ENCODE data around the gene EPS8L3.

EPS8L3 gene

GRCh38 chr1:109794319-109795132 is 30.8 kb upstream of the EPS8L3 start:
- no peak overlapping the region for H3K4me3 ChIP-seq
- peak overlapping the region in 6 of 21 experiments; percentile 13 to 91 (median 53) for H3K27ac ChIP-seq

GRCh38 chr1:109793486-109794318 is 30.0 kb upstream of the EPS8L3 start:
- Histone ChIP-seq H3K4me3 (no peak overlapping the region), H3K27ac (peak overlapping the region in 14 of 21 experiments; percentile 6 to 91 (median 42))

- no peak overlapping the region for H3K4me3 ChIP-seq
- peak overlapping the region in 14 of 21 experiments; percentile 6 to 91 (median 49) for H3K27ac ChIP-seq
Observed at GRCh38 chr1:109793089-109793485, 29.4 kb upstream of the EPS8L3 start.

- Histone ChIP-seq H3K27ac (peak overlapping the region in 14 of 21 experiments; percentile 3 to 91 (median 49)), H3K4me3 (no peak overlapping the region)
Observed at GRCh38 chr1:109792056-109792831, 28.5 kb upstream of the EPS8L3 start.

GRCh38 chr1:109791495-109792043 is 27.8 kb upstream of the EPS8L3 start:
- Histone ChIP-seq H3K4me3 (no peak overlapping the region), H3K27ac (peak overlapping the region in 14 of 21 experiments; percentile 10 to 91 (median 68))

- Histone ChIP-seq H3K4me3 (no peak overlapping the region), H3K27ac (peak overlapping the region in 18 of 21 experiments; percentile 2 to 91 (median 60))
Observed at GRCh38 chr1:109790735-109791494, 27.2 kb upstream of the EPS8L3 start.

- H3K4me3 ChIP-seq = no peak overlapping the region
- H3K27ac ChIP-seq = peak overlapping the region in 17 of 21 experiments; percentile 10 to 91 (median 60)
Observed at GRCh38 chr1:109790329-109790728, 26.6 kb upstream of the EPS8L3 start.

GRCh38 chr1:109789551-109790180 is 25.9 kb upstream of the EPS8L3 start:
- peak overlapping the region in 11 of 21 experiments; percentile 23 to 91 (median 69) for H3K27ac ChIP-seq
- no peak overlapping the region for H3K4me3 ChIP-seq

GRCh38 chr1:109788695-109789521 is 25.2 kb upstream of the EPS8L3 start:
- no peak overlapping the region for H3K4me3 ChIP-seq
- peak overlapping the region in 5 of 21 experiments; percentile 24 to 91 (median 82) for H3K27ac ChIP-seq

GRCh38 chr1:109787845-109788601 is 24.3 kb upstream of the EPS8L3 start:
- H3K27ac ChIP-seq = peak overlapping the region in 1 of 21 experiments; percentile 4
- H3K4me3 ChIP-seq = no peak overlapping the region

- no peak overlapping the region for H3K27ac ChIP-seq
- H3K4me3 ChIP-seq = no peak overlapping the region
Observed at GRCh38 chr1:109787211-109787844, 23.6 kb upstream of the EPS8L3 start.

- Histone ChIP-seq H3K4me3 (no peak overlapping the region), H3K27ac (no peak overlapping the region)
Observed at GRCh38 chr1:109786531-109787021, 22.9 kb upstream of the EPS8L3 start.

- H3K4me3 ChIP-seq = no peak overlapping the region
- no peak overlapping the region for H3K27ac ChIP-seq
Observed at GRCh38 chr1:109786112-109786480, 22.4 kb upstream of the EPS8L3 start.

GRCh38 chr1:109785446-109786111 is 21.9 kb upstream of the EPS8L3 start:
- no peak overlapping the region for H3K27ac ChIP-seq
- no peak overlapping the region for H3K4me3 ChIP-seq

- no peak overlapping the region for H3K4me3 ChIP-seq
- H3K27ac ChIP-seq = no peak overlapping the region
Observed at GRCh38 chr1:109784551-109785252, 21.0 kb upstream of the EPS8L3 start.

Measured in skin epidermis (tissue), 12 donors.